HG03354 (cell line): ENCODE measurements around the gene KCNT1.

ENCODE experiments used
- ATAC-seq: cut with Tn5 transposase; IDR thresholded peaks from one replicate; pipeline ENCODE4 v1.9.1; 2021; ENCODE audit warnings: mild to moderate bottlenecking; ENCODE audit not compliant: unreplicated experiment, poor library complexity, severe bottlenecking

KCNT1 gene

GRCh38 chr9:135774794-135775525, 73.0 kb downstream of the KCNT1 start:
- ATAC-seq = no peak

DNA sequence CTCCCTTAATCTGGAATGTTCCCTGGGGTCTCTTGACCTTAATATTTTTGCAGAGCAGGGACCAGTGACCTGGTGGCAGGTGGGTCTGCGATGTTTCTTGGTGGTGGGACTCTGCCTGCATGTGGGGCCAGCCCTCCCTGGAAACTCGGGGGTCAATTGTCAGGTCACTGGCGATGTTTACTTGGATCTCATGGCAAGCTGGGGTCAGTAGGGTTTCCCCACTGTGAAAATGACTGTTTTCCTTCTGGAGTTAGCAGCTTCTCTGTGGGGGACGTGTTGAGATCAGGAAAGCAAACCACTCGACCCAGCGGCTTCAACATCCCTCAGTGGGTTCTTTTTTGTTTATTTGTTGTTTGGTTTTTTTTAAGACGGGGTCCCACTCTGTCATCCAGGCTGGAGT, 73.9 kb downstream of the KCNT1 start:
- ATAC-seq = no peak

- ATAC-seq = no peak
These were observed 75.1 kb downstream of the KCNT1 start for GRCh38 chr9:135776893-135777622.

GRCh38 chr9:135777623-135778177, 75.7 kb downstream of the KCNT1 start:
- ATAC-seq = no peak

DNA sequence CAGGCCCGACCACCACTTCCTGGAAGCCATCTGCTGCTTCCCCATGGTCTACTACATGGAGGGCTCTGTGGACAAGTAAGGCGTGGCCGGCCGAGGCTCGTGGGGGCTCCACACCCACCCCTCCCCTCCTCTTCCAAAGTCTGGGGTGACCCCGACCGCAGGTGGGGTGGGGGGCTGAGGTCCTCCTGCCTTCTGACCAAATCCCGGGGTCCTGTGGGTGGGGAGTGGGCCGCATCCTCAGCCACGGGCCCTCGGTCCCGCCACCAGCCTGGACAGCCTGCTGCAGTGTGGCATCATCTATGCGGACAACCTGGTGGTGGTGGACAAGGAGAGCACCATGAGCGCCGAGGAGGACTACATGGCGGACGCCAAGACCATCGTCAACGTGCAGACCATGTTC, 76.4 kb downstream of the KCNT1 start:
- ATAC-seq = no peak

- no peak for ATAC-seq
These were observed 77.6 kb downstream of the KCNT1 start for GRCh38 chr9:135779571-135779970.

DNA sequence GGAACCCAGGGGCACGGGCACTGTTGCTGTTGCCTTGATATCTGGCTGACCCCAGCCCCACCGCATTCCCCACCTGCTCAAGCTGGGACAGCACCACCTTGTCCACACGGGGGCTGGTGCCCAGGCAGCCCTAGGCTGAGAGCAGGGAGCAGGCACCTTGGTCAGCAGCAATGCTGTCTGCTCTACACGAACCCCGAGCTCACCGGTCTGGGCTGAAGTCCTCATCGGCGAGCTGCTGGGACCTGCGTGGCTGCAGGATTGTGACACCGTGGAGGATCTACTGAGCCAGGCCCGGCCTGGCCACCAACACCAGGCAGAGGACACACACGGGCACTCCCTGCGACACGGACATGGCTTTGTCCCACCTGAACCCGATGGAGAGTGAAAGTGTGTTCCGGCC, 78.1 kb downstream of the KCNT1 start:
- no peak for ATAC-seq

- no peak for ATAC-seq
These were observed 78.6 kb downstream of the KCNT1 start for GRCh38 chr9:135780626-135781025.

DNA sequence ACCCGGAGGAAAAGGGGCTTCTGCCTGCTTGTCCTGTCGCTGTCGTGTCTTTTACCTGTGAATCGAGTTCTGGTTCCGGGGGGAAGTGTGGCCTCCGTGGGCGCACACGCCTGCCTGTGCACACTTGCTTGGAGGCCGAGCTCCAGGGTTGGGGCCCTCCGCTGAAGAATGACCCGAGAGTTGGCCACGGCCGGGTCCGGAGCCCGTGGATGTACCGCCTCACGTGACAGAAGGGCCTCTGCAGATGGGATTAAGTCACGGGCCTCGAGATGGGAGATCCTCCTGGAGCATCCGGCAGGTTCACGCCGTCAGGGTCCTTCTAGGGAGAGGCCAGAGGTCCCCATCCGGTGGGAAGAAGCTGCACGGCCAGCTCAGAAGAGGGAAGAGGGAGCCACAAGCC, 81.0 kb downstream of the KCNT1 start:
- ATAC-seq = no peak

- no peak for ATAC-seq
These were observed 81.7 kb downstream of the KCNT1 start for GRCh38 chr9:135783540-135784245.

- no peak for ATAC-seq
These were observed 83.1 kb downstream of the KCNT1 start for GRCh38 chr9:135785013-135785575.

DNA sequence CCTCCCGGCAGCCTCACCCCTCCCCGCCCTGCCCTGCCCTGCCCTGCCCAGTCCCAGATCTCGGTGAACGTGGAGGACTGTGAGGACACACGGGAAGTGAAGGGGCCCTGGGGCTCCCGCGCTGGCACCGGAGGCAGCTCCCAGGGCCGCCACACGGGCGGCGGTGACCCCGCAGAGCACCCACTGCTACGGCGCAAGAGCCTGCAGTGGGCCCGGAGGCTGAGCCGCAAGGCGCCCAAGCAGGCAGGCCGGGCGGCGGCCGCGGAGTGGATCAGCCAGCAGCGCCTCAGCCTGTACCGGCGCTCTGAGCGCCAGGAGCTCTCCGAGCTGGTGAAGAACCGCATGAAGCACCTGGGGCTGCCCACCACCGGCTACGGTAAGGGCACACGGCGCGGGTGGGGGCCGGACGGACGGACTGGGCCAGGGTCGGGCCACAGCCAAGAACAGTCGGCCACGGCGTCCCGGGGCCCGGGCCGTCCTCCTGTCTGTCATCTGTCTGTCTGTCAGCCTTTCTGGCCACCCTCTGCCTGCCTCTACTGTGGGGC, 84.2 kb downstream of the KCNT1 start:
- ATAC-seq = no peak

DNA sequence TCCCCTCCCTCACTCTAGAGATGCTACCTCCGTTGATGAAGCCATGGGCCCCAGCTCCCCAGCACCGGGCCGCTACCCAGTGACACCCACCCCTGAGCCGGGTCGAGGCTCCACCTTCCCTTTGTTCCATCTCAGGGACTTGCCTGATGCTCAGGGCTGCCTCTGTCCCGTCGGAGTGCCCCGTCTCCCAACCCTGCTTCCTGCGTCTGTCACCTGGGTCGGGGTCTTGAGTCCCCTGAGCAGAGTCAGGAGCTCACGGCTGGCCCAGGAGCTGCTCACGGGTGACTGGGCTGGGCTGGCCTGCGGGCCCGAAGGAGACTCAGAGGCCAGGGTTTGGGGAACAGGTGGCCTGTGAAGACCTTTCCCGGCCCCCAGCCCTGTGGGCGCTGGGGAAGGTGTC, 85.3 kb downstream of the KCNT1 start:
- no peak for ATAC-seq

DNA sequence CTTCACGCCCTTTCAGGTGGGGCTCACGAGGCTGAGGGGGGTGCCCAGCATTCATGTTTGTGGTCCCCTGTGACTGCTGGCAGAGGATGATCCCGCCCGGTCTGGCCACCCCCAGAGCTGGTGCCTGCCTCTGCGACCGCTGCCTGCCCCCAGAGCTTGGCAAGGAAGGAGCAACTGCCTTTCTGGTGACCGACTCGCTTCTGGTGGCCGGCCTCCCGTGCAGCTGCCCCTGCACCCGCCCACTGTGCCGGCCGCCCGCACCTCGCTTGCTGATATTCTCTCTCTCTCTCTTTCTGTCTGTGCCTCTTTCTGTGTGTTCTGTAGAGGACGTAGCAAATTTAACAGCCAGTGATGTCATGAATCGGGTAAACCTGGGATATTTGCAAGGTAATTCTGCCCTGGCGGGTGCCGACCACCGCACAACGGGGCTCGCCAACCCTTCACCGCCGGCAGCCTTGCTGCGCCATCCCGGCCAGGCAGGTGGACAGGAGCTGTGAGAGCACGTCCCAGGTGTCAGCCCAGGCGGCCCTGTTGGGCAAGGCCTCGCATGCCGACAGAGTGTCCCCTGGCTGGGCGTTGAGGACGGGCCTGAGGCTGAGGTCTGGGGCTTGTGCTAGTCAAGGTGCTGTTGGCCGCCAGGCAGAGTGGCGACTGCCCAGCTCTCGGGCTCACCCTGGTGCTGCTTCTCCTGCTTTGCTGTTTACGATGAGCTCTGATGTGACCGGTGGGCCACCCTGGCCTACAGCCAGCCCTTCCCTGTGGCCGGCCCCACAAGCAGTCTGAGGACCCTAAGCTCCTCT, 86.0 kb downstream of the KCNT1 start:
- no peak for ATAC-seq

DNA sequence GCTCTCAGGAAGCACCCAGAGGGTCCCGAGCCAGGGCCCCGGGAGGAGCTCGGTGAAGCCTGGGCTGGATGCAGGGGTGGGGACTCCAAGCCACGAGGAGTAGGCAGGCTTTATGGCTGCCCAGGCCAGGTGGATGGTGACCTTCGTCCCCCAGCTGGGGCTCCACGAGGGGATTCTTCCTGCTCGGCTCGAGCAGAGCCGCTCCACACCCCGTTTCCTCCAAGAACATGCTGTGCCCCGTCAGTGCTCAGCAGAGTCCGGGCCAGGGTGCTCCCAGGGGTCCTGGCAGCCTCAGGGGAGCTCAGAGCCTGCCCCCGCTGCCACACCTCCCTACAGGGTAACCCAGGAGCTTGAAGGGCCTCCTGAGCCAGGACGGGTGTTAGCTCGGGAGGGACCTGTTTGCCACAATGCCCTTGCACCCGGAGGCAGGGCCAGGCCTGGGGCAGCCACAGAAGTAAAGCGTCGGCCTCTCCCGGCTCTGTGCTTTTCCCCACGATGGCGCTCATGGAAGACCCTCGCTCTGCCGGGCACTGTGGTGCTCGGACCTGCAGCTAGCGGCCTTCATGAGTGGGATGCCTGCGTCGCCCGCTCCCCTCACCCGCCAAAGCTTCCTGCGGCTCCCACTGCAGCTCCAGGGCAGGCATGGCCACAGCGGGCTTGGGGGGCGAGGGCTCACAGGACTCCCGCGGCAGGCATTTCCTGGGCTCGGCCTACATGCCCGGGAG, 86.8 kb downstream of the KCNT1 start:
- ATAC-seq = no peak

DNA sequence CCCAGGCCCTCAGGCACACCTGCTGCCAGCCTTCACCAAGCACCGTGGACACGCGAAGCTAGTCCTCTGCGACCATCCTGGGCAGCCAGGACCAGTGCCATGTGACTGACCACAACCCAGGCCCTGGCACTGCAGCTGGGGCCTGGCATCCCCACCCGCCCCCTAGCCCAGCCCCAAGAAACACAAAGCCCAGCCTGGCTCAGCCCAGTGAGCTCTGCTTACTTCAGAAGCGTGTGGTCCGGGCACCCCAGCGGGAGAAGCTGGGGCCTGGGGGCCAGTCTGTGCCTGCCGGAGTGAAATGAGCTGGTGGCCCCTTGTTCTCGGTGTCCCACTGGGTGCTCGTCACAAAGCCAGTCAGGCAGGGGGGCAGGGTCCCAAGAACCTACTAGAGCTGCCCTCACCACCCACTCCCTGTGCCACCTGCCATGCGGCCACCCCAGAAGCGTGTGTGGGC, 87.9 kb downstream of the KCNT1 start:
- ATAC-seq = no peak

DNA sequence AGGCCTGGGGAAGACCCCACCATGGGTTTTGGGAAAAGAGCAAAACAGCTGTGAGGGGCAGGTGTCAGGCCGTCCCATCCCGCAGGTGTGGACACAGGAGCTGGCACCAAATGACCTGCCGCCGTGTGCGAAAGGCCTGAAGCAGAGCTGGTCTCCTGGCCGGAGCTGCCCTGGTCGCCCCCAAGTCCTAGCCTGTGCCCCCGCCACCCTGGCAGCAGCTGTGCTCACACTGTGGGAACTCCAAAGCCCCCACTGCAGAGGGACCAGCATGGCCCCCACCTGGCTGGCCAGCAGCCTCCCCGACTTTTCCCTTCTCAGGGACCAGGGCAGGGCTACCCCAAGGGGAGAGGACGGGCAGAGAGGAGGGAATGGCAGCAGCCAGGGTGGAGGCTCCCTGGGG, 88.4 kb downstream of the KCNT1 start:
- ATAC-seq = no peak

DNA sequence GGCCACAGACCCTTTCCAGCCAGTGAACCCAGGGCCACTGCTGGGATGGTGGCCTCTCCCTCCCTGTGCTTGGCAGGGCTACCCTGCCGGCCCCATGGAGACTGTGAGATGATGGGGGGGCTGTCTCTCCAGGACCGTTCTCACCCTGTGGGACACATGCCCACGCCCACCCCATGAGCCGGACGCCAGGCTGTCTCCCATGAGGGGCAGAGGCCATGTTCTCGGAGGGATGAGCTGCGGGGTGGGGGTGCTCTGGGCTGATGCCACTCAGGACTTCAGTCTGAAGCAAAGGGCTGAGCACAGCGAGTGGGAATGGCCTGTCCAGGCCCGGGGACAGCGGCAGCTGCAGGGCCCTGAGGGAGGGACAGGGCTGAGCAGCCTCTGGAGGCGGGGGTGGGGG, 88.9 kb downstream of the KCNT1 start:
- ATAC-seq = no peak
